ENCODE measurements around the gene FGD4.
"Not testable (repeated sequence)": the region's sequence is repeated elsewhere in the genome, so short reads cannot be mapped to it uniquely, and the experiment has no call there.

The FGD4 gene

DNA sequence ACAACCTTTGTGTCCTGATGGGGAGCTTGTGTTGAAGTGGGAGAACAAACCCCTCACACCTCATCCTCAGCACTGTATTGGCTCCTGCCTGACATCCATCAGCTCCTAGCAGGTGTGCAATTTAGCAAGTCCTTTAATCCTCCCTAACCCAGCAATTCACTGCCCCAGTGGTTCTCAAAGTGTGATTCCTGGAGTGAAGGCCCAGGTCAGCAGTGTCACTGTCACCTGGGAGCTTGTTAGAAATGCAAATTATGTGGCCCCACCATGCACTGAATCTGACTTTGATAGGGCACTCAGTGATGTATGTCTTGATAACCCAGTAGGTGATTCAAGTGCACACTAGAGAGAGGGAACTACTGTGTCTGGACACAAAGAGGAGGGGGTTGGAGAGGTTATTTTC, 133.6 kb downstream of the FGD4 start:
- no peak for DNase-seq

GRCh38 chr12:32533506-32533905, 134.1 kb downstream of the FGD4 start:
- not testable (repeated sequence) for DNase-seq

- no peak for DNase-seq
These were observed 134.7 kb downstream of the FGD4 start for GRCh38 chr12:32533971-32534590.

- no peak for DNase-seq
These were observed 135.3 kb downstream of the FGD4 start for GRCh38 chr12:32534698-32535097.

DNA sequence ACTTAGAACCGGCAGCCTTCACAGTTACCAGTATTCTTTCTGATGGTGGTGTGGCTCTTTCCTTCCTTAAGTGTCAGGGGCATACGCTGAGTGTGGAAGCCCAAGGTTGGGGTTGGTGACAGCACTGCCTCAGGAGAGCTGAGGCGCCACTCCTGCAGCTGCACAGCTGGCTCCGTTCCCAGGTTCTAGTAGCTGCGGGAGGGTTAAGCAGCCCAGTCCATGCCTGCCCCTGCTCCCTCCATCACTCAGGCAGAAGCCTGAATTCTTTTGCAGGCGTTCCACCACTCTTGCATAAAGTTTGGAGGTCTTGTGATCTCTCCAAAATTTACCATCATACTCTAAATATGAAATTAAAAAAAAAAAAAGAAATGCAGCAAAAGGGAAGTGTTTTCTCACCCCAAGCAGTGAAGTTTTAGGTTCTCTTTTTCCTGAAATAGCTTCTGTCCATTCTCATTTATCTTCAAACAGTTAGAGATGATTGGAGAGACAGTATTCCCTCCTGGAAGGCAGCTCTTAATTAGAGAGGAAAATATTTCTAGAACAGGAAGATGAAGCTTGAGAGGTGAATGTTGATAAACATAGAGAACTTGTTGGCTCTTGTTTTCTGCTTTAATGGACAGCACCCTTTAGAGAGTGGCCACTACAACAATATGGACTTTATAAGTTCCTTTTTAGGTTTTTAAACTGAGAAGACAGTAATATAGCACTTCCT, 136.1 kb downstream of the FGD4 start:
- peak; percentile 54 for DNase-seq

DNA sequence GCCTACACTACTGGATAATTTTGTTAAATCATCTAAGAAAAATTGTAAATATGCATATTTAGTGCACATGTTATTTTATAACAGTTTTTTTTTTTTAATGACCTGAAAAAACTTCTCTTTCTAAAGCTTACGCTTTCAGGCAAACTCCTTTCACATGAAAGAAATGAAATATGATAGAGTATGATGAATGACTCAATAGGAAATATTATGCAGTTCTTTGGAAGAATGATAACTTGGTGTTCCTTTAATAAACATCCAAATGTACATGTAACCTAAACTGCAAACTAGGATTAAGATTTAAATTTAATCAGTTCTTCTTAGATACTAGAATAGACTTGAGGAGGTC, 136.6 kb downstream of the FGD4 start:
- no peak for DNase-seq

- no peak for DNase-seq
These were observed 142.5 kb downstream of the FGD4 start for GRCh38 chr12:32541754-32542374.

DNA sequence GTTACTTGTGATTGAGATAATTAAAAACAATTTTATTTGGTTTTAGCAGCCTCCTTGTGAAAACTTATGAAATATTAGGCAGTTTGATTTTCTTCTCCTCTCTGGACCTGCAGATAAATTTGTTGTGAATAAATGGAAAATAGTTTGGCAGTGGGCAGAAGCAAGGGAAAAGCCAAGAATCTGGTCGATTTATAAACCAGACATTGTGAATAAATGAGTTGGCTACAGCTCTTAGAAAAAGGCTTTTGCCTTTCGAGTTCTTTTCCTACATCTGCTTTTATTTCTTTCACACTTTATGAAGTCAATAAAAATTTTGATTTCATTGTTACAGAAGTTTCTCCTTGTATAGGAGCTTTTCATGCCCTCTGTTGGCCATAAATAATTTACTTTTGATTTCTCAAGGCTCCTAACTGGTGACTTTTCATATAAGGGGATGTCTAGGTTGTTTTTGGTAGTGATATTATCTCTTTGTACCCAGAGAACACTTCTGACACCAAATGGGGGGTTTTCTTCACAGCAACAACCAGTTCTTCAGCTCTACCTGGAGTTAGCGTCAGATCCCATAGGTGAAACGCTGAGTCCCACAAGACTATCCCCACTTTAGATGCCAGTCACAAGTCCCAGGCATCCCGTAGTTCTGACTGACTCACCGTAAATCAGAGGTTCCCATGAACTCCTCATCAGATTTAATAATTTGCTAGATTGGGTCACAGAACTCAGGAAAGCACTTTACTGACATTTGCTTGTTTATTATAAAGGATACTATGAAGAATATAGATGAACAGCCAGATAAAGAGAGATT, 143.3 kb downstream of the FGD4 start:
- DNase-seq: no peak

DNA sequence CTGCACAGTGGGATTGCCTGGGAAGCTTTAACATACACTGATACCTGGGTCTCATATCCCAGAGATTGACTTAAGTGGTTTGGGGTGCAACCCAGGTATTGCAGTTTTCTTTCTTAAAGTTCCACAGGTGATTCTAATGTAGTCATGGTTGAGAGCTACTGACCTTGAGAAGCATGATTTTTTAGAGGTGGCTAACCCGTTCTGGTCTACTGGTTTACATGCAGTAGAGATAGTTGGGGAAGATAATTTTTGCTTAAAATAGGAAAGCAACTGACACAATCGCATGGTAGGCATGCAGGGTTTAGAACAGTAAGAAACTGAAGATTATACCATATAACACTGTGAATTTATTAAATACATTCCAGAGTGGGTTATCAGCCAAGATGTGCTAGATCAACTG, 145.5 kb downstream of the FGD4 start:
- no peak for DNase-seq

- DNase-seq: no peak
These were observed 146.1 kb downstream of the FGD4 start for GRCh38 chr12:32545413-32545980.

DNA sequence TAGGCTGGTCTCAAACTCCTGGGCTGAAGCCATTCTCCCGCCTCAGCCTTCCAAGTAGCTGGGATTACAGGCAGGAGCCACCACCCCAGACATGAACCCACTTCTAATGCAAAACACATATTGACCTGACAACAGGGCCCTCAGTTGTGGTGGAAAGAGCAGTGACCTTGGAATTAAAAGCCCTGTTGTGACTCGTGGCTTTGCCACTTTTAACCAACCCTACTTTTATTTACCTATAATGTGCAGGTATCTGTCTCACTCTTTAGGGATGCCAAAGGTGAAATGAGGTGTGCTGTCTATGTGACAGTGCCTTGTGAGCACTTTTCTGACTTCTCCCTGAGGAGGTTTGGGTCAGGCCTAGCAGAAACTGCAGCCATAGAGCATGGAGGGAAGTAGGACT, 146.9 kb downstream of the FGD4 start:
- DNase-seq: no peak

- DNase-seq: no peak
These were observed 149.4 kb downstream of the FGD4 start for GRCh38 chr12:32548691-32549281.

DNA sequence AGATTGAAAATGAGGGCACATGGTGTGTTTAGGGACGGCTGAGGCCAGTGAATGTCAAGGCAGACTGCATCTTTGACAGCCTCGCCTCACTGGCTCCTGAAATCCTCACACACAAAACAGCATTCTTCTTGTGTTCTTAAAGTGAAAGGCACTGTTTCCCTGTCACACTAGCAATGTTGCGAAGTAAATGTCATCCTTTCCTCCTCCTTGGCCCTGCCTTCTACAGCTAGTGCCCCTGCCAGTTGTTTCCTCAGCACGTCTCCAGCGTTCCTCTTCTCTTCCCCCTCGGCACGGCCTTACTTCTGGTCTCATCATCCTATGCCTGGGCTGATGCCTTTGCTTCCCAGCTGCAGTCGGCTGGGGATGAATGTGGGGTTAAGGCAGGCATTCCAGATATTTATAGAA, 150.3 kb downstream of the FGD4 start:
- no peak for DNase-seq

GRCh38 chr12:32551058-32551457, 151.7 kb downstream of the FGD4 start:
- DNase-seq: no peak

DNA sequence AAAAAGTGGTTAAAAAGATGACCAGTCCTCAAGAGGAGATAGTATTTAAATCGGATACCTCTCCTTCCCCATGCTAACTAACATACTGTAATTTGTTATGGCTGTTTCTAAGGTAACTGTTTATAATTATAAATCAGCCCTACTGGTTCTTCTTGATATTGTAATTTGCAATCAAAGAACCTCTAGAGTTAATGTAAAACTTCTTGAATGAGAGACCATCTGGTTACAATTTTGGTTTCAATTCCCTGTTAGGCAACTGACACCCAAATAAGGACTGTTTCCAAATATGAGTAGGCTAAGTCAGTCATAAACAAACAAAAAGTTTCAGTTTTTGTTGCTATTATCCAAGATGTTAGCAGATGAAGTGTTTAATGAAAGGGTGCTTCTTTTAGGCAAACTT, 159.5 kb downstream of the FGD4 start:
- no peak for DNase-seq

DNA sequence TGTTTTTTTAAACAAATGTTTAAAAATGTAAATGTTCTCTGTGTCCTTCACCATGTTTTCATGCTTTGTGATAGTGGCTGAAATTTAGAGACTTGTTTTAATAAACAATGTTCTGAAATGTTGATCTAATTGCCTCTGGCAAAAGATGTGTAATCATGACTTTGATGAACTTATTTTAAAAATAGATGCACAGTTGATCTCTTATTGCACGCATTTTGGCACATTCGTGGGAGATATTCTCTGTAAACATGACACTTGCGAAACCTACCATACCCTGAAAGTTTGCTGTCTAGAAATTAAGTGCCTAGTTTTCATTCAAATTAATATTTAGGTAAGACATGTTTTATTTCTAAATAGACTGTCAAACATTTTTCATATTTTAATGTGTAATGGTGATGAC, 160.1 kb downstream of the FGD4 start:
- no peak for DNase-seq

DNA sequence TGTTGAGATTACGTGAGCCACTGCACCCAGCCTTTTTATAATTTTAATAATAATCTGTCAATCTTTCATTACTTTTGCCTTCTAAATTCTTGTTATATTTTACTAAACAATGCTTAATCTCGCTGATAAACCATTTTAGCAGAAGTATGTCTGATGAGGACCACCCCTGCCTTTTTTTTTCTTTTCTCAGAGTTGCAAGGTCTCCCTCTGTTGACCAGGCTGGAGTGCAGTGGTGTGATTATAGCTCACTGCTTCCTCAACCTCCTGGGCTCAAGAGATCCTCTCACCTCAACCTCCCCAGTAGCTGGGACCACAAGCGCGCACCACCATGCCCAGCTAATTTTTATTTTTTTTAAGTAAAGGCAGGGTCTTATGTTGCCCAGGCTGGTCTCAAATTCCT, 161.2 kb downstream of the FGD4 start:
- DNase-seq: no peak

DNA sequence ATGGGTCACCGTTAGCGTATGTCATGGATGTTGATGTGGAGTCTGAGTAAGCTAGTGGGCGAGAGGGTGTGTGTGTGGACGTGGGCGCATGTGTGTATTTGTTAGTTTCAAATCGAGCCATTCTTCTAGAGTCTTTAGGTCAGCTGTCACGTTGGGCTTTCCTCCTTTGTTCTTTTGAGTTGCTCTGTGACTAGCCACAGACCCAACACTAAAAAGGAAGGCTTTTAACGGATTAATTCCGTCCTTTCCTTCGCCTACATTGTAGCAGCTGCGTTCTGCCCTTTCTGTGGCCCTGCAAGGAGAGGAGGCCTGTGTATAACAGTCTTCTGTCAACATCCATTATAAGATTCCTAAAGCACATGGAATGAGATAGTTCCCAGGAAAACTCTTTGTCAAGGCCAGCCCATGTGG, 162.6 kb downstream of the FGD4 start:
- DNase-seq: no peak

DNA sequence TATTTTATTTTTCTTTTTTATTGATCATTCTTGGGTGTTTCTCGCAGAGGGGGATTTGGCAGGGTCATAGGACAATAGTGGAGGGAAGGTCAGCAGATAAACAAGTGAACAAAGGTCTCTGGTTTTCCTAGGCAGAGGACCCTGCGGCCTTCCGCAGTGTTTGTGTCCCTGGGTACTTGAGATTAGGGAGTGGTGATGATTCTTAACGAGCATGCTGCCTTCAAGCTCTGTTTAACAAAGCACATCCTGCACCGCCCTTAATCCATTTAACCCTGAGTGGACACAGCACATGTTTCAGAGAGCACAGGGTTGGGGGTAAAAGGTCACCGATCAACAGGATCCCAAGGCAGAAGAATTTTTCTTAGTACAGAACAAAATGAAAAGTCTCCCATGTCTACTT, 163.1 kb downstream of the FGD4 start:
- not testable (repeated sequence) for DNase-seq

DNA sequence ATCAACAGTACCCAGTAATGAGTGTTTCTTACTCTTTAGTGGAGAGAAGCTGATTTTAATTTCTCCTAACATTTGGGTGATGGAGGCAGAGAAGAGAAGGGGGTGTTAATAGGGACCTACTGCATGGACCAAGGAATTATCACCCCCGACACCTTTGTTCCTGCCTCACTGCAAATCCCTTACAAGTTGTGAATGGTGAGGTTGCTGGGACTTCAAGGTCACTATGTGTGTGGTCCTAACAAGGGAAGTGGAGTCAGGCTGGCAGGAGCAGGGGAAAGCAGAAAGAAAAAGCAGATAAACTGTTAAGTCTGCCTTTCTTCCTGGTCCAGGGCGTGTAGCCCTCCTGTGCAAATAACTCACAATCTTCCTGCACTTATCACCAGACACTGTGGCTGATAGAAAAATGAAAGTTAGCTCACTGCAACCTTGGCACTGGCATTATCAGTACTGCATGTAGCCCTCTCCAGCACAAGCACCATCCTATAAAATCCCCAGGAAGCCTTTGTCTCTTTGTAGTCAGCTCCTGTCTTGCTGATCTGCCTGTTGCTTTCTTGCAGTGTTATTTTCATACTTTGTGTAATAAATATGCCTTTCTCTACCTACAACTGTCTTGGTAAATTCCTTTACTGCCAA, 167.4 kb downstream of the FGD4 start:
- DNase-seq: no peak

GRCh38 chr12:32567296-32567674, 167.9 kb downstream of the FGD4 start:
- DNase-seq: no peak

DNA sequence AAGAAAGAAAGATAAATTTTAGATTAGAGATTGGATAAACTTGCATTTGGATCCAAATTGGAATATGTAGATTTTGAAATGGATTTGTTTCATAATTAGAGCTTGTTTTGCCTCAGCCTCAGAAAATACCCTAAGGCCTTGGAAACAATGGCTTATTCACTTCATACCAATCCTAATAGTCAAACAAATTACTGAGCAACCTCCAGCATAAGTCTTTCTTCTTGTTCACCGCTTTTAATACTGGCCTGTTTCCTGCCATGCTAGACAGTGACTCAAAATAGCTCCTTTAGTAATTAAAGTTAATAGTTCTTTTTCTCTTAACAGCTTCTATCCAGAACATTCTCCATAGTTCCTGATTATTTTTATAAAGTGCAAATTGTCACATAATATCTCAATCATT, 168.9 kb downstream of the FGD4 start:
- DNase-seq: no peak

GRCh38 chr12:32569259-32569658, 169.9 kb downstream of the FGD4 start:
- DNase-seq: no peak
